HepG2 (cell line): ENCODE data around the gene LIN7A. TPM values are rescaled to one million over a fixed set of nuclear protein-coding genes. Genes with fewer than 3 reads are reported as not detected.

Experiments
- ATAC-seq: fragments of 200-7000 bp; cut with Tn5 transposase; 3 replicates; pipeline ENCODE4 v1.9.1; 2020; ENCODE audit warnings: mild to moderate bottlenecking, moderate library complexity
- BruUV-seq: library from RNA; stranded (reverse); fragments of 400-500 nt; replicated peaks from 2 replicates; lab custom pipeline; 2021; lab: Mats Ljungman, UMichigan
- CTCF ChIA-PET: fragments of 300-600 bp; formaldehyde crosslinking; extraction: SDS; loops from one replicate; lab custom pipeline; 2021; ENCODE audit warnings: low total read pairs, inconsistent platforms, low intra/inter-chr PET ratio; lab: Yijun Ruan, JAX
- POLR2A ChIA-PET: fragments of 350-600 bp; sonication (Branson Sonifier 250); formaldehyde crosslinking; loops from one replicate; lab custom pipeline; 2020; ENCODE audit warnings: antibody characterized with exemption, inconsistent platforms; lab: Yijun Ruan, JAX
- DNase-seq: peaks from one replicate; pipeline ENCODE4 v3.0.0-alpha.2; 2015; ENCODE audit warnings: low spot score
- FAIRE-seq: peaks from 3 replicates; lab custom pipeline; 2011; peaks lifted over from hg19 to GRCh38; lab: Jason Lieb, UNC
- H2AFZ ChIP-seq: one replicate; pipeline ENCODE4 v1.6.1; 2011; ENCODE audit warnings: low read length, inconsistent platforms
- H3K27ac ChIP-seq: fragments of 300-600 bp; 3 replicates; pipeline ENCODE4 v1.8.0; 2011; ENCODE audit warnings: mixed run types, mild to moderate bottlenecking, mixed read lengths, low read length, inconsistent platforms; ENCODE audit not compliant: insufficient read depth; ENCODE audit errors: extremely low read length
- H3K27me3 ChIP-seq, 2 experiments: fragments of 200-600 bp in 1 of 2; 2 replicates in 1 of 2; 3 replicates in 1 of 2; pipeline versions ENCODE4 v1.6.0 to v1.8.0; 2011; ENCODE audit warnings: low read length in 2 of 2, mild to moderate bottlenecking in 2 of 2, moderate library complexity in 2 of 2, inconsistent platforms in 1 of 2; ENCODE audit not compliant: insufficient read depth in 2 of 2, control insufficient read depth in 1 of 2
- H3K36me3 ChIP-seq, 2 experiments: fragments of 200-600 bp in 1 of 2; replicated peaks in 1 of 2; 2 replicates in 1 of 2; 3 replicates in 1 of 2; pipeline versions ENCODE4 v1.5.1 to v1.8.0; 2011; ENCODE audit warnings: low read length in 2 of 2, inconsistent platforms in 1 of 2; ENCODE audit not compliant: insufficient read depth in 2 of 2, control insufficient read depth in 1 of 2
- H3K4me1 ChIP-seq: 2 replicates; pipeline ENCODE4 v1.5.1; 2012; ENCODE audit warnings: low read length, inconsistent platforms; ENCODE audit not compliant: insufficient read depth
- H3K4me2 ChIP-seq: 2 replicates; pipeline ENCODE4 v1.6.0; 2011; ENCODE audit warnings: low read depth, low read length, inconsistent platforms
- H3K4me3 ChIP-seq, 3 experiments: fragments of 200-600 bp in 1 of 3; sonication (generic), shearing (Covaris generic) in 1 of 3; replicated peaks in 1 of 3; 2 replicates each; pipeline ENCODE4 v1.5.1; 2011 to 2016; ENCODE audit warnings: low read length in 3 of 3, inconsistent platforms in 2 of 3, low read depth in 2 of 3, mild to moderate bottlenecking in 2 of 3, control low read depth in 1 of 3, mixed read lengths in 1 of 3; ENCODE audit not compliant: insufficient read depth in 1 of 3
- H3K79me2 ChIP-seq: one replicate; pipeline ENCODE4 v1.6.1; 2011; ENCODE audit warnings: low read length, inconsistent platforms; ENCODE audit not compliant: insufficient read depth
- H3K9ac ChIP-seq: 2 replicates; pipeline ENCODE4 v1.6.0; 2011; ENCODE audit warnings: mild to moderate bottlenecking, low read depth, low read length, inconsistent platforms; ENCODE audit not compliant: insufficient read depth
- H3K9me3 ChIP-seq: 2 replicates; pipeline ENCODE4 v1.5.1; 2012; ENCODE audit warnings: mild to moderate bottlenecking, low read length
- H4K20me1 ChIP-seq: 2 replicates; pipeline ENCODE4 v1.6.0; 2011; ENCODE audit warnings: inconsistent platforms, mild to moderate bottlenecking, low read length, moderate library complexity; ENCODE audit not compliant: insufficient read depth
- AHDC1 ChIP-seq: sonication (generic); formaldehyde crosslinking; IDR thresholded peaks from 2 replicates; pipeline ENCODE4 v1.5.1; 2020; ENCODE audit warnings: mild to moderate bottlenecking, missing genetic modification reagents, borderline replicate concordance
- AKAP8 ChIP-seq: sonication (generic); formaldehyde crosslinking; IDR thresholded peaks from 2 replicates; pipeline ENCODE4 v1.5.1; 2020; ENCODE audit warnings: mild to moderate bottlenecking, missing genetic modification reagents
- ARHGAP35 ChIP-seq: sonication (generic); formaldehyde crosslinking; IDR thresholded peaks from 2 replicates; pipeline ENCODE4 v1.9.0; 2022; ENCODE audit warnings: mild to moderate bottlenecking, inconsistent platforms, moderate library complexity, missing genetic modification reagents, borderline replicate concordance
- CBX1 ChIP-seq: IDR thresholded peaks from one replicate; pipeline ENCODE4 v1.6.1; 2016; ENCODE audit warnings: antibody characterized with exemption, low read depth
- CSRNP2 ChIP-seq: sonication (generic); formaldehyde crosslinking; conservative IDR thresholded peaks from 2 replicates; pipeline ENCODE4 v1.8.0; 2022; ENCODE audit warnings: low read depth, missing genetic modification reagents
- KDM5A ChIP-seq: fragments of 200-600 bp; sonication (generic); IDR thresholded peaks from 2 replicates; pipeline ENCODE4 v1.7.0; 2018; ENCODE audit warnings: antibody characterized with exemption, mild to moderate bottlenecking, low read length, borderline replicate concordance
- PAX8 ChIP-seq: sonication (generic); formaldehyde crosslinking; IDR thresholded peaks from 2 replicates; pipeline ENCODE4 v1.8.0; 2022; ENCODE audit warnings: mild to moderate bottlenecking, missing genetic modification reagents, borderline replicate concordance
- ZMYM2 ChIP-seq: sonication (generic); formaldehyde crosslinking; IDR thresholded peaks from 2 replicates; pipeline ENCODE4 v1.8.0; 2022; ENCODE audit warnings: mild to moderate bottlenecking, missing genetic modification reagents
- ZNF263 ChIP-seq: sonication (generic); formaldehyde crosslinking; IDR thresholded peaks from 2 replicates; pipeline ENCODE4 v1.4.0; 2020; ENCODE audit warnings: missing genetic modification reagents
- WGBS: methylation state at CpG from one replicate; pipeline ENCODE4 v1.1.6; 2017; ENCODE audit warnings: low lambda C conversion rate; 5-methylcytosine and 5-hydroxymethylcytosine counted together
- in situ Hi-C: cut with HindIII; loops from 2 replicates; pipeline ENCODE4 v1.10.0; 2017; ENCODE audit warnings: low pct_unique_long_range_greater_than_20kb; ENCODE audit not compliant: extremely low pct_ligation_motif_present
- intact Hi-C: fragments of 100-400 bp; cut with micrococcal nuclease; formaldehyde crosslinking; loops from one replicate; pipeline ENCODE4 v1.10.0; 2022; ENCODE audit not compliant: unreplicated experiment
- polyA plus RNA-seq, 8 experiments: library from polyadenylated mRNA; depleted of rRNA in 3 of 8; stranded (reverse) in 7 of 8; unstranded in 1 of 8; fragments of >200 nt; fragmentation: Illumina TruSeq in 4 of 8; extraction: Trizol in 4 of 8; gene quantifications; 2 replicates each; pipeline versions ENCODE4 v1.2.1 to v1.2.3, GENCODE V29; 2011 to 2016; ENCODE audit warnings: low read depth in 4 of 8, missing spikeins in 1 of 8, mixed read lengths in 1 of 8; ENCODE audit not compliant: insufficient read depth in 1 of 8
- total RNA-seq, 5 experiments: library from RNA; depleted of rRNA; stranded (reverse); fragments of >200 nt; fragmentation: Illumina TruSeq; extraction: Trizol; gene quantifications; 2 replicates each; pipeline ENCODE4 v1.2.3, GENCODE V29; 2016; ENCODE audit warnings: low read depth in 1 of 5
- TF ChIP-seq, protein P1 (sequence below): sonication (generic); formaldehyde crosslinking; IDR thresholded peaks from 2 replicates; pipeline ENCODE4 v1.9.0; 2021; ENCODE audit warnings: missing genetic modification reagents, mild to moderate bottlenecking, borderline replicate concordance
- TF ChIP-seq, protein P2 (sequence below): sonication (generic); formaldehyde crosslinking; IDR thresholded peaks from 2 replicates; pipeline ENCODE4 v1.8.1; 2023; ENCODE audit warnings: mild to moderate bottlenecking, missing genetic modification reagents, borderline replicate concordance
- TF ChIP-seq, protein P3 (sequence below): sonication (generic); formaldehyde crosslinking; IDR thresholded peaks from 2 replicates; pipeline ENCODE4 v1.5.0; 2020; ENCODE audit warnings: missing genetic modification reagents, mild to moderate bottlenecking, borderline replicate concordance

Gene LIN7A
- total and polyA plus RNA-seq, 2 of the 13 experiments (the other 11 are each of a cell fraction or from before 2014, with no cell fraction given) = 18.5 to 19.2 TPM

DNA sequence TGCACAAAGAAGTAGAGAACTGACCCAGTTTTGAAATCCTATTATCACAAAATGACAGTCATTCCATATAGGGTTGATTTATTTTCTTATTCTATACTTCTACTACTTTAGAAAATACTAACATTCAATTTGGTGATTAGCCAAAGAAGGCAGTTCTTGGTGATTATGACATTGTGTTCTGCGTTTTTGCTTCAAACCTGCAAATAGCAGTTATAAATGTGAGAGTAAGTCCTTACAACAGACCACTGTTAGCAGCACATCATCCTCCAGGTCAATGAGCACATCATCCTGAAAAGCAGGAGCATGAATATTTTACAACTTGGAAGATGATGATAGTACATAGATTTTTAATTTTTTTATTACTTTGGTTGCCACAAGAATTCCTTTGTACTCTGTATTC, 53.1 kb downstream of the LIN7A start:
- WGBS = 94% methylated on average over 1 of the region's 1 CpG

DNA sequence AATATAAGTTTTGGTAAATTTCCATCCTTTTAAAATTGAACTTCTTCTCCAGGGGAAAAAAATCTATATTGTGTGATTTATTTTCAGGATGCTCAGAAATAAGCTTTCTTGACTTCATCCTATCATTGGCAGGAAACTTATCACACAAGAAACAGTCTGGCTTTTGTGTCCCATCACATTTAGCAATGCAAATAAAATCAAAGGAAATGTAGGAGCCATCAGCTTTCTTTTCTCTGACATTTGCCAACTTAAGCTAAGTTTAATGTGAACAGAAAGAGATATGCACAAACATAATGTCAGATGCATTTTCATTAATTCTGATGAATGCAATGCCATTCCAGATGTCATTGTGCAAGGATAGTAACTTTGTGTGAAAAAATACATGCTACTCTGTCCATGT, 56.6 kb downstream of the LIN7A start:
- Histone ChIP-seq H3K9ac (no peak overlapping the region), H3K27me3 (no peaks in the 10 kb centered on the region), H3K4me3 (no peak overlapping the region), H4K20me1 (no peaks in the 10 kb centered on the region), H3K4me1 (no peaks in the 10 kb centered on the region), H3K79me2 (no peaks in the 10 kb centered on the region), H3K27ac (no peak overlapping the region), H3K9me3 (no peaks in the 10 kb centered on the region), H3K4me2 (no peak overlapping the region), H2AFZ (no peak overlapping the region), H3K36me3 (peaks cover 0 to 6% of the 10 kb centered on the region in 2 experiments; a peak in 1 of 5 replicates)
- FAIRE-seq (no peak), DNase-seq (no peak), ATAC-seq (no peak)
- ChIA-PET CTCF (no interaction called here), POLR2A (no interaction called here)
- in situ Hi-C loops (no loop called here), intact Hi-C loops (no loop called here)
- BruUV-seq = no TSS peak
- no peak for TF ChIP-seq ARHGAP35 (CRISPR knock-in tag)
- TF ChIP-seq CSRNP2 = no peak
- TF ChIP-seq AHDC1 (CRISPR knock-in tag) = no peak

More for the DNA sequence above, 53.1 kb downstream of the LIN7A start:
- ATAC-seq = no peak
- TF ChIP-seq CBX1 (no peak), AKAP8 (CRISPR knock-in tag) (no peak), ZNF263 (CRISPR knock-in tag) (no peak), PAX8 (CRISPR knock-in tag) (no peak), ZMYM2 (CRISPR knock-in tag) (no peak), KDM5A (no peak)
- TF ChIP-seq, protein P1, sequence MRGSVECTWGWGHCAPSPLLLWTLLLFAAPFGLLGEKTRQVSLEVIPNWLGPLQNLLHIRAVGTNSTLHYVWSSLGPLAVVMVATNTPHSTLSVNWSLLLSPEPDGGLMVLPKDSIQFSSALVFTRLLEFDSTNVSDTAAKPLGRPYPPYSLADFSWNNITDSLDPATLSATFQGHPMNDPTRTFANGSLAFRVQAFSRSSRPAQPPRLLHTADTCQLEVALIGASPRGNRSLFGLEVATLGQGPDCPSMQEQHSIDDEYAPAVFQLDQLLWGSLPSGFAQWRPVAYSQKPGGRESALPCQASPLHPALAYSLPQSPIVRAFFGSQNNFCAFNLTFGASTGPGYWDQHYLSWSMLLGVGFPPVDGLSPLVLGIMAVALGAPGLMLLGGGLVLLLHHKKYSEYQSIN (CRISPR knock-in tag) = no peak
- TF ChIP-seq, protein P2, sequence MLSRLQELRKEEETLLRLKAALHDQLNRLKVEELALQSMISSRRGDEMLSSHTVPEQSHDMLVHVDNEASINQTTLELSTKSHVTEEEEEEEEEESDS (CRISPR knock-in tag) = no peak
- TF ChIP-seq, protein P3, sequence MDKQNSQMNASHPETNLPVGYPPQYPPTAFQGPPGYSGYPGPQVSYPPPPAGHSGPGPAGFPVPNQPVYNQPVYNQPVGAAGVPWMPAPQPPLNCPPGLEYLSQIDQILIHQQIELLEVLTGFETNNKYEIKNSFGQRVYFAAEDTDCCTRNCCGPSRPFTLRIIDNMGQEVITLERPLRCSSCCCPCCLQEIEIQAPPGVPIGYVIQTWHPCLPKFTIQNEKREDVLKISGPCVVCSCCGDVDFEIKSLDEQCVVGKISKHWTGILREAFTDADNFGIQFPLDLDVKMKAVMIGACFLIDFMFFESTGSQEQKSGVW = no peak
- TF ChIP-seq, all 625 proteins: peak for 0
- no peak overlapping the region for H3K27ac ChIP-seq
- H4K20me1 ChIP-seq = no peaks in the 10 kb centered on the region
- FAIRE-seq (no peak), DNase-seq (no peak)
- peaks cover 0 to 6% of the 10 kb centered on the region in 2 experiments; a peak in 3 of 5 replicates for H3K36me3 ChIP-seq
- intact Hi-C loops = no loop called here
- no TSS peak for BruUV-seq
- ChIA-PET POLR2A (no interaction called here), CTCF (no interaction called here)
- H3K9me3 ChIP-seq = no peaks in the 10 kb centered on the region
- H3K27me3 ChIP-seq = no peaks in the 10 kb centered on the region
- H3K9ac ChIP-seq = no peak overlapping the region
- H3K4me3 ChIP-seq = no peak overlapping the region
- no peak overlapping the region for H3K4me2 ChIP-seq
- no peak overlapping the region for H2AFZ ChIP-seq
- no peaks in the 10 kb centered on the region for H3K79me2 ChIP-seq
- in situ Hi-C loops = no loop called here
- no peaks in the 10 kb centered on the region for H3K4me1 ChIP-seq
